ENCODE measurements around the gene DELE1.
A peak's percentile ranks its signal among the peaks of the same experiment; 100 is the strongest.

Gene DELE1

GRCh38 chr5:141957367-141957996 is 33.8 kb downstream of the DELE1 start:
- DNase-seq (ENCODE audit: low spot score): no peak

GRCh38 chr5:141958113-141958512 is 34.4 kb downstream of the DELE1 start, which contains the start of gene PCDH12:
PCDH12 (minus strand) TSS chr5:141958202; CDS start chr5:141957851, 351 bp downstream.
- DNase-seq (ENCODE audit: low spot score): no peak

- no peak for DNase-seq (ENCODE audit: low spot score)
Measured at GRCh38 chr5:141958546-141959172, 35.0 kb downstream of the DELE1 start.

- no peak for DNase-seq (ENCODE audit: low spot score)
Measured at GRCh38 chr5:141960018-141960417, 36.3 kb downstream of the DELE1 start.

GRCh38 chr5:141960449-141961323 is 37.0 kb downstream of the DELE1 start:
- peak; percentile 88 for DNase-seq (ENCODE audit: low spot score)

GRCh38 chr5:141961466-141961865 is 37.8 kb downstream of the DELE1 start:
- no peak for DNase-seq (ENCODE audit: low spot score)

- no peak for DNase-seq (ENCODE audit: low spot score)
Measured at GRCh38 chr5:141963701-141964100, 40.0 kb downstream of the DELE1 start.

GRCh38 chr5:141965071-141965470 is 41.4 kb downstream of the DELE1 start:
- no peak for DNase-seq (ENCODE audit: low spot score)

- no peak for DNase-seq (ENCODE audit: low spot score)
Measured at GRCh38 chr5:141966275-141966962, 42.7 kb downstream of the DELE1 start.

GRCh38 chr5:141966963-141967333 is 43.3 kb downstream of the DELE1 start:
- no peak for DNase-seq (ENCODE audit: low spot score)

- DNase-seq (ENCODE audit: low spot score): peak; percentile 88
Measured at GRCh38 chr5:141968914-141969608, 45.4 kb downstream of the DELE1 start, which contains the start of gene RNF14. RNF14 (plus strand) TSS chr5:141969105; CDS start chr5:141973589, 4,484 bp downstream.

GRCh38 chr5:141969783-141970771 is 46.4 kb downstream of the DELE1 start:
- DNase-seq (ENCODE audit: low spot score): no peak

- DNase-seq (ENCODE audit: low spot score): no peak
Measured at GRCh38 chr5:141973871-141974595, 50.4 kb downstream of the DELE1 start.

GRCh38 chr5:141976176-141976575 is 52.5 kb downstream of the DELE1 start:
- DNase-seq (ENCODE audit: low spot score): no peak

GRCh38 chr5:141978389-141978788 is 54.7 kb downstream of the DELE1 start:
- no peak for DNase-seq (ENCODE audit: low spot score)

GRCh38 chr5:141982626-141983025 is 59.0 kb downstream of the DELE1 start:
- DNase-seq (ENCODE audit: low spot score): no peak

GRCh38 chr5:141986072-141986471 is 62.4 kb downstream of the DELE1 start:
- DNase-seq (ENCODE audit: low spot score): no peak

- DNase-seq (ENCODE audit: low spot score): no peak
Measured at GRCh38 chr5:141989720-141990119, 66.0 kb downstream of the DELE1 start.
